Measurements from ENCODE around the gene LRCH3.
"Not testable (repeated sequence)": the region's sequence is repeated elsewhere in the genome, so short reads cannot be mapped to it uniquely, and the experiment has no call there.

LRCH3 gene

GRCh38 chr3:197841789-197842188 lies 50.7 kb downstream of the LRCH3 start:
- no peak for DNase-seq

DNA sequence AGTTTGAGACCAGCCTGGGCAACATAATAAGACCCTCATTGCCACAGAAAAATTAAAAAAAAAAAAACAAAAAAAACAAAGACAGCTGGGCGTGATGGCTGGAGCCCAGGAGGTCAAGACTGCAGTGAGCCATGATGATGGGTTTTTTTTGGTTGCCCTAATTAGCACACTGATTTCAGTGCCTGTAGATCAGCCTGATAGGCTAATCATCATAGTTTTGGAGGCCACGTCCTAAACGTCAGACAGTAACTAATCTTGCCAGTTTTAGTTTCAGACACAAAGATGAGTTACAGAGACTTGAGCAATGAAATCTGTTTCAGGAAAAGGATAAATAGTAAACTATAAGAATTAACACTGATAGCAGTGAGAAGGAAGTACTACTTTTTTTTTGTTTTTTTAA lies 55.4 kb downstream of the LRCH3 start:
- DNase-seq = no peak

- no peak for DNase-seq
Observed at GRCh38 chr3:197847866-197848401, 56.9 kb downstream of the LRCH3 start.

DNA sequence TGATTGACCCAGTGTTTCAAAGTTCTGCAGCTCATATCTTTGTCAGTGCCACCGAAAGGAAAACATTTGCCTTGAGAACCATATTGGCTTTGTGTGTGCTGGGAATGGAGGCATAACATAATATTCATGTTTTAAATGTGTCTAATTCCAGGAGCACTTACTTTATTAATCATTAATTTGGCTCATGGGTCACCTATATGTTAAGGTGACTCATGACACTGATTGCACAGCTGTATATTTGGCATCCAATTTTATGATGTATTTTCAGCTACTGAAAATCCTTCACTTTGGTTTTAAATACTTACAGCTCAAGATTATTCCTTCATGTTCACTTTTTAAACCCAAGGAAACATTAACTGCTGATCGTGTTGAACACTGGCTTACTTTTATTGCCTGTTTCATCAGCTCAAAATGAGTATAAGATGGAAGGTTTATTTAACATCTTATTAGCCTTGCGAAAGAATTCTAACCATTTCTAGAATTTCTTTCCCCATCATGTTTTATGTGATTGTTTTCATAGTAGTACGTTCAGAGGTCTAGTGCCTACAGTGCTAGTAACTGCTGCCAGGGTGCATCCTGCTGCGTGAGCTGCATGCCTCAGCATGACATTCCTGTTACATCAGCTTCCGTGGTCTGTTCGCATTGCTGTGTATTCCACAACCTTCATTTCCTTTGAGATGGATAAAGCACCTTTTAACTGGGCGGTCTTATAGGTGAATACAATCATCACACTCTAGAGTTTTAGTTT lies 63.7 kb downstream of the LRCH3 start:
- DNase-seq = no peak

DNA sequence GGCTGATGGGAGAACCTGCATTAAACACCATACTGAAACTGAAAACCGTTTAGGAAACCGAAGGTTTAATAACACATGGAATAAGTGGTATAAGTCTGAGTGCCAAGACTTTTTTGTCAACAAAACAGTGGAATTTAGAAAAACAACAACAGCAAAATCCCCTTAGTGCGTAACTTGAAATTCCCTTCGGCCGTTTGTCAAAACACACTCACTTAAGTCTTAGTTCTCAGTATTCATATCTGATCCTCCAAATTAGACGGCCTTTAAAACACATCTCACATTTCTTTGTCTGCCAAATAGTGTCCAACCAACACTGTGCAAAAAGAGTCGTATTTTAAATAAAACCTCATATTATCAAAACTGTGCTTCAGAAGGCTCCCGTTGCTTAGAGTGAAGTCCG lies 64.5 kb downstream of the LRCH3 start:
- no peak for DNase-seq

DNA sequence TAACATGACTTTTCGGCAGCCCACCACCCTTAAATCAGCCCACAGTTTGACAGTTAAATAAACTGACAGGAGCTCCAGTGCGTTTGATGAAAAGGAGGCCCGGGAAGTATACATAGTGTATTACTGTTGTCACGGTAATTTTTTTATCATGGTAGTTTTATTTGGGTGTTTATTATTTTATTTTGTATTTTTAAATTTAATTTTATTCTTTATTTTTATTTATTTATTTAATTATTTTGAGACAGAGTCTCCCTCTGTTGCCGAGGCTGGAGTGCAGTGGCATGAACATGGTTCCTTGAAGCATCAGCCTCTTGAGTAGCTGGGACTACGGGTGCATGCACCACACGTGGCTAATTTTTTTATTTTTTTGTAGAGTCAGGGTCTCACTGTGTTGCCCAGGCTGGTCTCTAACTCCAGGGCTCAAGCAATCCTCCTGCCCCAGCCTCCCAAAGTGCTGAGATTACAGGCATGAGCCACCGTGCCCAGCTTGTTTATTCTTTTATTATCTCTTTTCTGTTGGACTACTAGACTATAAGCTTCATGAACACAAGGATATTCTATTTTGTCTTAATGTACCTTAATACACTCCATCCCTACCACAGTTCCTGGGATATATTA lies 65.3 kb downstream of the LRCH3 start:
- no peak for DNase-seq

DNA sequence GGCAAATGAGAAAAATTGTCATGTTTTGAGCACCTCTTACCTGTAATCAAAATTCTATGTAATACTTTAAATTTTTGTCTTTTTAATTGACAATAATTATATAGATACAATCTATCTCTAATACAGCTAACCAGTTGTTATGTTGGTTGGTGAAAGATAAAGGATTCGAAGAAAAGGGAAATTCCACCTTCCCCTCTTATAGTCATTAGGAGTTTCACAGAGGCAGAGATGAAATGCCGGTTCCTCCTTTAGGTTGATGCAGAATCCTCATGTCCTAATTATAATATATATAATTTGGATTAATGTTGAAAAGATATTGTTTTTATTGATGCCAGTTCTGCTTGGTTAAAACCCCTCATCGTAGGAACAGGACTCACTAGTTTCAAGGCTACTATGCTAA lies 67.1 kb downstream of the LRCH3 start:
- no peak for DNase-seq

DNA sequence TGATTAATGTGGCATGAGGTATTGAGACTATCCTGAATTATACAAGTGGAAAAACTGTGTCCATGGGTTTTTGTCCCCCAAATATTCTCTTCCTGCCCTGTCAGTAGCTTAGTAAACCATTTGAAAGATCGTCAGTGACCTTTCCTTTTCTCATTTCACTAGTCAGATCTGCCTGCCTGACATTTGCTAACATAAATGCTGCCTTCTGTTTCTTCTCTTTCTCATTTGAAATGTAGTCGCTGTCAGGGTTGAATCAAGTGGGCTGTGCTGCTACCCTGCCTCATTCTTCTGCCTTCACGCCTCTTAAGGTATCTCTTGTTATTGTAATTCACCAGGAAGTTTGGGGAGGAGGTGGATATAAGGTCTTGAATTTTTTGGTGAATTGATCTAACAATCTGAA lies 67.5 kb downstream of the LRCH3 start:
- no peak for DNase-seq

GRCh38 chr3:197866035-197866434 lies 75.0 kb downstream of the LRCH3 start:
- no peak for DNase-seq

DNA sequence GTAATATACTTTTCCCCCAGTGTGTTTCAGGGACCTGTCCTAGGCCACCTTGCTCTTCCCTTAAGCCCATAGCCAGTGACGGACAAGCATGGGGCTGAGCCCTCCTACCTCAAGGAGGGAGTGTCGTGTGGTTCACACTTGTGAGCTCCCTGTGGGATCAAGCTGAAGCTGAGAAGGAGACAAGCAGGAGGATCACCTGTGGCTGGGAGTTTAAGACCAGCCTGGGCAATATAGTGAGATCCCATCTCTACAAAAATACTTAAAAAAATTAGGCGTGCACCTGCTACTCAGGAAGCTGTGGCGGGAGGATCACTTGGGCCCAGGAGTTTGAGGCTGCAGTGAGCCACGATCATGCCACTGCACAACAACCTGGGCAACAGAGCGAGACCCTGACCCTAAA lies 82.3 kb downstream of the LRCH3 start:
- DNase-seq = no peak

DNA sequence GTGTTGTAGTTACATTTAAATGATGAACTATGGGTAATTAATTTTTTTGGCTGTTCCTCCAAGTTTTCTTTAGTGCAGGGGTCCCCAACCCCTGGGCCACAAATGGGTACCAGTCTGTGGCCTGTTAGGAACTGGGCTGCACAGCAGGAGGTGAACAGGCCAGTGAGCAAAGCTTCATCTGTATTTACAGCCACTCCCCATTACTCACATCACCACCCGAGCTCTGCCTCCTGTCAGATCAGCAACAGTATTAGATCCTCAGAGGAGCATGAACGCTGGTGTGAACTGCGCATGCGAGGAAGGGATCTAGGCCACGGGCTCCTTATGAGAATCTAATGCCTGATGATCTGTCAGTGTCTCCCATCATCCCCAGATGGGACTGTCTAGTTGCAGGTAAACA lies 83.0 kb downstream of the LRCH3 start:
- DNase-seq = no peak

DNA sequence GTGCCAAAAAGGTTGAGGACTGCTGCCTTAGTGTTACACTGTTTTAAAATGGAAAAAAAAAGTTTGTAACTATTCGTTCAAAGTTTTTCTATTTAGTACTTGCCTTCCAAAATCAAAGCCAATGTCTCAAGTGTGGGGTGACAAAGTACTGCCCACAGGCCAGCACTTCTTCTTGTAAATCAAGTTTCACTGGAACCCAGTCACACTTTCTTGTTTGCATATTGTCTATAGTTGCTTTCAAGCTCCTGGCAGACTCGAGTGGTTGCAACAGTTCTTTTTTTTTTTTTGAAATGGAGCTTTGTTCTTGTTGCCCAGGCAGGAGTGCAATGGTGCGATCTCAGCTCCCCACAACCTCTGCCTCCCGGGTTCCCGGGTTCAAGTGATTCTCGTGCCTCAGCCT lies 83.6 kb downstream of the LRCH3 start:
- no peak for DNase-seq

GRCh38 chr3:197877902-197878301 lies 86.8 kb downstream of the LRCH3 start:
- no peak for DNase-seq

DNA sequence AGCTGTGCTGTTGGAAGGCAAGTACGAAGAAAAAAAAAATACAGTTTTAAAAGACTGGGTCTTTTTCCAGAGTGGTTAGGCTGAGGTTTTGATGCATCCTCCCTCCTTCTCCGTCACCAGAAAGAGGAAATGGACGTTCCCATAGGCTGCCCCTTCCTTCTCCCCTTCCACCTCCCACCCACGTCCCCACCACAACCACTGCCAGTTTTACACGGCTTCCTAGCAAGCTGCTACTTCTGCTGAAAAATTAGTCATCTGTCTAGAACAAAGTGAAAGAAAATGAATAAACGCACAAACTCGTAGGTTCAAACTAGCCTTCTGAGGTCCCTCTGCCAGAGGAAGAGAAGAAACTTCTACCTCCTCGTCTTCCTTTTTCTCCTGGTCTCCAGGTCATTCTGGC lies 87.4 kb downstream of the LRCH3 start:
- no peak for DNase-seq

DNA sequence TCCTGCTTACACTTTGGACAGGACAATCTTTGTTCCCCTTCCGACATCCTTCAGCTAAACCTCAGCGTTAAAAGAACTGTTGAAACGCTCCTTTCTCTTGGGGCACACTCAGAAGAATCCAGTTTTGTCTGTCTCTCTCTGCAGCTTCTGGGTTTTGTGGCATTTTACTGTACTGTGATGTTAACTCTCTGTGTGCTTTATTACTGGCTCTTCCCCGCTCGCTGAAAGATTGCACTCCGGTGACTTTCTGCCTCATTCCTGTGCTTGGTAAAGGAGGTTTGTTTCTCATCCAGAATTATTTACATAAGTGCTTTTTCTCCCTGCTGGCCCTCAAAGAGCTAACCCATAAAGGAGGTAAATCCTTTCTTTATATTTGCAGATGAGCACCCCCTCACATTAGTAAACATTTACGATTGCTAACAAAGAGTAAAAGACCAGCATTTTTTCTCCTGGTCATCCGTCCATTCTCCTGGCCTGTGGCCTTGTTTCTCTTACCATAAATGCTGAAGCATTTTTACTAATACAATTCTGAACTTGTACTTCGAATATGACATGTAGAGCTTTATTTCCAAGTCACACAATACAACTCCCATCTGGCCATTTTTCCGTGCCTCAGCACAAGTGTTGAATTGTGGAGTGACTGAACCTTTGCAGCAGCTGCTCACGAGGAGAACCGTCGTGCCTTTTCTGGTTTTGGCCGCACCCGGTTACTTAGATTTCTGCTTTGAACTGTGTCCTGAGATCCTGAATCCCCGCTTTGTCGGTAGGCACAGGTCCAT lies 89.6 kb downstream of the LRCH3 start:
- no peak for DNase-seq

- DNase-seq = no peak
Observed at GRCh38 chr3:197881270-197881969, 90.4 kb downstream of the LRCH3 start.

- DNase-seq = no peak
Observed at GRCh38 chr3:197881970-197882338, 90.9 kb downstream of the LRCH3 start.

DNA sequence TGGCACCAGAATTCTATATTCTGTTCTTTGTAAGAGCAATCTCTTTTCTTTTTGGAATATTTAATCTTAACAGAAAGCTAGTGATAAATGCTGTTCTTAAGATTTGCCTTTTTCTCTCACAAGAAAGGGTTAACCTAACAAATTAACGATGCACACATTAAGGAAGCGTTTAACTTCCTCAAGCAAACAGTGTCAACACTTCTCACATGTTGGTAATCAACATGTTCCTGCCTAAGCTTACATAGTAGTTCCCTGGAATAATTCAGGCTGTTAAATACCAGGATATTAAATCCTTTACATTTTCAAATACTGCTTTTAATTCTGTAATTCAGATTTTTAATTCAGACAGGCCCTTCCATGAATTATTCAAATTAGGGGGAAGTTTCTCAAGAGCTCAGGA lies 91.5 kb downstream of the LRCH3 start:
- DNase-seq = no peak

GRCh38 chr3:197883541-197883940 lies 92.5 kb downstream of the LRCH3 start:
- DNase-seq = no peak

- DNase-seq = not testable (repeated sequence)
Observed at GRCh38 chr3:197884330-197884729, 93.3 kb downstream of the LRCH3 start.

- not testable (repeated sequence) for DNase-seq
Observed at GRCh38 chr3:197886052-197886451, 95.0 kb downstream of the LRCH3 start.

DNA sequence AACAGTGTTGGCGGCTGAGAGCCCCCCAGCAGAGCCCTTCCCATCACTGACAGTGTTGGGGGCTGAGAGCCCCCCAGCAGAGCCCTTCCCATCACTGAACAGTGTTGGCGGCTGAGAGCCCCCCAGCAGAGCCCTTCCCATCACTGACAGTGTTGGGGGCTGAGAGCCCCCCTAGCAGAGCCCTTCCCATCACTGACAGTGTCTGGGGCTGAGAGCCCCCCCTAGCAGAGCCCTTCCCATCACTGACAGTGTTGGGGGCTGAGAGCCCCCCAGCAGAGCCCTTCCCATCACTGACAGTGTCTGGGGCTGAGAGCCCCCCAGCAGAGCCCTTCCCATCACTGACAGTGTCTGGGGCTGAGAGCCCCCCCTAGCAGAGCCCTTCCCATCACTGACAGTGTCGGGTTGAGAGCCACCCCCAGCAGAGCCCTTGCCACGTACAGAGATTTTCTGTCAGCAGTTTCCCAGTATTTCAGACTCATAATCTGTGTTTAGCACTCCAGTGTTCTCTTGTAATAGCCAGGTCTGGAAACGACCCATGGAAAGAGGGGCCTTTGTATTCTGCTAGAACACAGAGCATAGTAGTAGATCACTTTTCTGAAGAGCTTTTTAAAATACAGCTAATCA lies 96.5 kb downstream of the LRCH3 start:
- not testable (repeated sequence) for DNase-seq

DNA sequence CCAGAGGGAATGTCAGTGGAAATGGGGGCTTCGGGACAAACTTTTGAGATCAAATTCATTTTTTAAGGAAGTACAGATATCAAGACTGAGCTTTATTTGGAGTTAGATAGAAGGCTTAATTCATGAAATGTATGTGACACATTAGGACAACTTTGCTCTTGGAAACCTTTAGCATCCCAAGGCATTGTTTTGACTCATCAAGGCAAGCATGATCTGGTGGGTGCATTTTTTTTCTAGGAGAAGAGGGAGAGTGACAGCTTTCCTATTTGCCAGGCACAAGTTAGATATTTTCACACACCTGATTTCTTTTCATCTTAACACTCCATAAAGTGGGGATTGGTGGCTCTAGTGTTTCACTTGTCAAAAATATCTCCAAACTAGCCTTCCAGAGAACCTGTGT lies 97.5 kb downstream of the LRCH3 start:
- DNase-seq = no peak

Data from NCI-H345 (cell line).